IPS-NIHi7 (cell line): ENCODE measurements around the gene AGAP3.

Source experiments
- DNase-seq: peaks from one replicate; pipeline ENCODE4 v3.0.0; 2012; ENCODE audit warnings: mixed read lengths; ENCODE audit errors: extremely low spot score

Gene AGAP3

DNA sequence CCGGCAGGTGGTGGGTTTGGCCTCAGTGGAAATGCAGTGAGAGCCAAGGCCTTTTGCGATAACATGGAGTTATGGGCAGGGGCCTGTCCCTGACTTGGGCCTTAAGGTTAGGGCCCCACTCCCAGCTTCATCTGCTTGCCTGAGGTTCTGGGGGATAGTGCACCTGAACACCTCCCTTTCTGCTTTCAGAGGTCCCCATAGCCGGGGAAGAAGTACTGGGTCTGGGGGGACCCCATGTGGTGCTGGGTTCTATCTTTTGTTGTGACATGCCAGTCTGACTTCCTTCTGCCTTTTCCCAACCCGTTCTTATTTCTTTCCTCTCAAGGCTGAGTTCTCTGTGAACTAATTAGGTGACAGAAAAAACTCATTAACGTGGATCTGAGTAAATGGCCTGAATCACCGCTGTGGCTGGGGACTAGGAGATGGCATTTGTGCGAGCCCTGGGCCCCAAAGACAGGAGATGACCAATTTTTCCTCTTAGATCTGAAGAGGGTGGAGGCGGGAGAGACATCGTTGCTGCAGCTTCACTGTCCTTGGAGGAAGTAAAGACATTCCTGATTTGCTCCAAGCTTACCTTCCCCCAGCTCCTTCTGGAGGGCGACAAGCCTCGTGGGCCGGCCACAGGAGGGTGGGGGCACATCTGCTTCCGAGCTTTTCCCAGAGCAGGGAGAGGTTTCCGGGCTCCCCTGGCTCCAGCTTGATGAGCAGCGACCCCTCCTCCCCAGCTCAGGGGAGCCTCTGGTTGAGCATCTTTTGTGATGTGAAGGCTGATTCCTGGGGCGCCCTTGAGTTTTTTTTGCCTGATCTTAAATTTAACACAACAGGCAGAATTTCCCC is 2.0 kb downstream of the AGAP3 start:
- no peak for DNase-seq

GRCh38 chr7:151088856-151089699 is 2.8 kb downstream of the AGAP3 start:
- peak; percentile 42 for DNase-seq

- no peak for DNase-seq
These were observed 3.8 kb downstream of the AGAP3 start for GRCh38 chr7:151089893-151090730.

DNA sequence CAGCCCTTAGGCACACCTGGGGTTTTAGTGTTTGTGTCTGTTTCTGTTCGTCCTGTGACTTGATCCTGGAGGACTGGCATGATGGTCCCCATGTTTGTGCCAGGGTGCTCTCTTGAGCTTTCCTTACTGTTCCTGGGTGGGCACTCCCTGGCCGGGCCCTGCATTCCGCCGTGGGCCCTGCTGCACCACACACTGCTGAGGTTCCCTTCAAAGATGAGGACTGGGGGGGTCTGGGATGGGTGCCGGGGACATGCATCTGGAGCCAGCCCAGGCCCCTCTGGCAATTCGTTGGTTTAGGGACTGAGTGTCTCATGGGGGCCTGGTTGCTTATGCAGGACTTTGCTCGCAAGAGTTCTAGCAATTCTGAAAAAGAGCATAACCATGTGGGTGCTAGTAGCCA is 4.7 kb downstream of the AGAP3 start:
- DNase-seq = no peak

- DNase-seq = peak; percentile 68
These were observed 5.2 kb downstream of the AGAP3 start for GRCh38 chr7:151091431-151091830.

DNA sequence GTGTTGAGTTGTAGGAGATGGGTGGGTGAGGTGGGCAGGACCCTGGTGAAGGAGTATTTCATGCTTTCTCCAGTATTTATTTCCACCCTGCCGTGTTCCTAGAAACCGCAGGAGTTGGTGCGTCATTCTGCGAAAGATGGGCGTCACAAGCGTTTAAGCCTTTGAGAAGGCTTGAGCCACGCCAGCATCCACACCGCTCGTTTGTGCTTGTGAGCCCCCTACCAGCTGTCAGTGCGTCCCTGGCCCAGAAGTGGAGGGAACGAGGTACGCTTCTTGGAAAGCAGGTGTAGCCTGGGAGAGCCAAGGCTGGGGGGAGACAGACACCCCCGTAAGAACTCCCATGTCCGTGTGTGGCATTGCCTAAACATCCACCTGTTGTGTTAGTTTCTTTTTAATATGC is 5.7 kb downstream of the AGAP3 start:
- DNase-seq = no peak

- DNase-seq = no peak
These were observed 7.5 kb downstream of the AGAP3 start for GRCh38 chr7:151093748-151094147.

DNA sequence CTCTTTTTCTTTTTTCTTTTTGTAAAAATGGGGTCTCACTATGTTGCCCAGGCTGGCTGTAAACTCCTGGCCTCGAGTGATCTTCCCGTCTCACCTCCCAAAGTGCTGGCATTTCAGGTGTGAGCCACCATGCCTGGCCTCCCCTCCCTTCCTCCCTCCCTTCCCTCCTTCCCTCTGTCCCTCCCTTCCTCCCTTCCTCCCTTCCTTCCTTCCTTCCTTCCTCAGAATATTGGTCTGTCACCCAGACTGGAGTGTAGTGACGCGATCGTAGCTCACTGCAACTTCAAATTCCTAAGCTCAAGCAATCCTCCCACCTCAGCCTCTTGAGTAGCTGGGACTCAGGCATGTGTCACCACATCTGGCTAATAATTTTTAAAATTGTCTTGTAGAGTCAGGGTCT is 8.4 kb downstream of the AGAP3 start:
- no peak for DNase-seq

GRCh38 chr7:151095123-151095797 is 9.0 kb downstream of the AGAP3 start:
- DNase-seq = no peak

DNA sequence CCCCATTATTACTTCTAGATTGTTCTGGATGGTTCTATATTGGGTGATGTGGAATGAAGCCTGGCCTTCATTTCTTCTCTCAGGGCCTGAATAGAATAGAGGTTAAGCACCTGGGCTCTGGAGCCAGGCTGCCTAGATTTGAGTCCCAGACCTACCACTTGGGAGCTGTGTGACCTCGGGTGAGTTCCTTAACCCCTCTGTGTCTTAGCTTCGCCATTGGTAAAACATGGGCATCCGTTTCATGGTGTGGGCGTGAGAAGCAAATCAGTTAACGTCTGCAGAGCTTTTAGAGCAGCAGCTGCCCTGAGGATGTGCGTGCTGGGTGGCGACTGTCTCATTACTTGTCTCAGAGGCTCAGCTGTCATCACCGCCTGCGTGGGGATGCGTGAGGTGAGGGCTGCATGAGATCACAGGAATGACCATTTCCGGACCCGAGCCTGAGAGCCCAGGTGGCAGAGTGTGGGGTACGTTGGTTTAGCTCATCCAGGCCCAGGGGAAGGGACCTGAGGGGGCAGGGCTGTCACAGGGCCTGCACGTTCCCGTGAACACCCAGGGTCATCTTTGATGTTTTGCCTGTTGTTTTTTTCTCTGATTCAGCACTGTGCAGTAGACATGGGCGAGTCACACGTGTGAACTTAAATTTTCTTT is 9.7 kb downstream of the AGAP3 start:
- no peak for DNase-seq

- no peak for DNase-seq
These were observed 13.4 kb downstream of the AGAP3 start for GRCh38 chr7:151099486-151100211.

DNA sequence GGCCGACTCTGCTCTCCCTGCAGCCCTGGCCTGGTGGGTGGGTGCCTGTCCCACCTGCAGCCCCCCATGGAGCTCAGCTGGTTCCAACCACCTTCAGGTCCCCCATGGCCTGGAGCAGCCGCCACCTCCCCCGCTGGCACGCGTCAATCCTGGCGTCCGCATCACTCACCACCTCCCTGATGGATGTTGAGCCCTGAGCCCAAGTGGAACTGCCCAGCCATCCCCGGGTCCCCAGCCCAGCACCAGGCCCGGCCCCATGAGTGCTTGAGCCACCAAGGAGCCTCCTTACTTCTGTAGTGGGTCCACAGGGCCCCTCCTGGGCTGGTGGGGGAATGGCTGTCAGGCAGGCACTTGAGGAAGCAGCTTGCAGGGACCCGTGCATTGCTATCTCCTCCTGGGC is 14.6 kb downstream of the AGAP3 start:
- DNase-seq = no peak

DNA sequence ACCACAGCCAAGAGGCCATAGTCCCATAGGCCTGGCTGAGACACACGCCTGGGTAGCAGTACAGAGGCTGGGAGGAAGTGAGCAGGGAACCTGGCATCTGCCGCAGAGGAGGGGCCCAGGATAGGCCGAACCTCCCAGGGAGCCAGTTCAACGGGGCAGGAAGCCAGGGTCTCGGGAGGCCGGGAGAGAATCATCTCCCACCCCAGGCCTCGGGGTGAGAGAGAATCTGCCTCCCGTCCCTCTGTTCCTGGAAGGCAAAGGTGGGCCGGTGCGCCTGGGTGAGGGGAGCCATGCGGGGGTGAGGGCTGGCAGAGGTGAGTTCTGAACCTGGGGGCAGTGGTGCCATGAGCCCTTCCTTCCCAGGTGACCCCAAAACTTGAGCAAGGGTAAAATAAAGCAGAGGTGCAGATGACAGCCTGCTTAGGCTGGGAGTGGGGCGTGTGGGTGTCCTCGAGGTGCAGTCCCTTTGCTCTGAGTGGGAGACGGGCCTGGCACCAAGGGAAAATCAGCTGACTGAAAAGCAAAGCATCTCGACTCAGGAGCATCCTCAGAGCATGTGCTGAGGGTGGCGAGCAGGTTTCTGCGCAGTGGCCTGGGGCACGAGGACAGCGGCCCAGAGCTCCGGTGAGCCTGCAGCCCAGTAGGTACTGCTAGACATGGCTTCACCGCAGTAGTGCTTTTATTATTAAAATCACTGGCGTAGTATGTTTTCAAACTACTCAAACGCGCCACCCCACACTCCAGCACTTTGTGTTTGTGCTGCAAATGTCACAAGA is 15.5 kb downstream of the AGAP3 start:
- DNase-seq = no peak

DNA sequence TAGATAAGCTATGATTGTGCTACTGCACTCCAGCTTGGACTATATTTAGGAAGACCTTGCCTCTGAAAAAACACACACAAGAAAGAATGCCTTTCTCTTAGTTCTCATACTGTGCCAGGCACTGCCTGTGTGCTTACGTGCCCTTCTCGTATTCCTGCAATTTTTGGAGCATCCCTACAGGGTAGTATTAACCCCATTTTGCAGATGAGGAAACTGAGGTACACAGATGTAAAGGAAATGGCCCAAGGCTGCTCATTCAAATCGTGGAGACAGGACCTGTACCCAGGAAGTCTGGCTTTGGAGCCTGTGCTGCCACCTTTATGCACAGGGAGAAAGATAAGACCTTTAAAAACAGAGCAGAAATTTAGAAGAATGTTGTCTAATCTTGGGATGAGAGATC is 16.7 kb downstream of the AGAP3 start:
- no peak for DNase-seq

DNA sequence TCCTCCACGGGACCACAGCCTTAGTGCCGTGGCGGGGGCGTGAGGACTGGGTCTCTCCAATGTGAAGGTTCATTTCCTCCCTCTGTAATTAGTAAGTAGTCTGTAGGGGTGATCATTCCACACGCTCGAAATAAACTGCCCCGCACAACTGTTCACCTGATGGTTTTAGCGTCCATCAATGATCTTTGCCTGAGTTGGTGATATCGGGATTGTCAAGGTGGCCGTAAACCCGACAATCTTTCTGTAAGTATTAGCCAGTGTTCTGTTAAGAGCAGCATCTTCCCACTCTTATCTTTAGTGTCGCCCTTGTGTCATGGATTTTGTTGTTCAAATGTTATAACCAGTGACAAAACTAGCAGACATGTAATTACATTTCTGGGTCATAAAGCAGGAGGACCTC is 17.7 kb downstream of the AGAP3 start:
- no peak for DNase-seq

GRCh38 chr7:151104411-151105235 is 18.3 kb downstream of the AGAP3 start:
- peak; percentile 45 for DNase-seq

DNA sequence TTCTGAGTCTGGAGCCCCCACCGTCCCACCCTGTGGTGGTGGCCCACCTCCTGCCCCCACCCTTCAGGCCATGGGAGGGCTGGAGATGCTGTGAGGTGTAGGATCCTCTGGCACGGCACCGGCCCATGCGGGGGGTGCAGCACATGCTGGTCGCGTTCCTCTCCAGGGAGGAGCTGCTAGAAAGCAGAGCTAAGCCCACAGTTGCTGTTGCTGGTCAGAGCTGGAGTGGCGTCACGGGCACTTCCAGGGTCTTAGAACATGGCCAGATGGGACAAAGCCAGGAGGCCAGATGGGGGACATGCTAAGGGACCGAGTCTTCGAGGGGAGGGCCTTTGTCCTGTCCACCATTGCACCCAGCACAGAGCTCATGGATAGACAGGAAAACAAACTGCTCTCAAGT is 21.6 kb downstream of the AGAP3 start:
- no peak for DNase-seq
